IPS DF 6.9 (cell line): Measurements from ENCODE around the gene PRPH2.
A peak's percentile ranks its signal among the peaks of the same experiment; 100 is the strongest.
"Not testable (repeated sequence)": the region's sequence is repeated elsewhere in the genome, so short reads cannot be mapped to it uniquely, and the experiment has no call there.

Experiments
- DNase-seq: peaks from one replicate; pipeline ENCODE4 v3.0.0-alpha.2; 2013; ENCODE audit warnings: low read depth, low spot score
- H3K27ac ChIP-seq: one replicate; pipeline ENCODE4 v1.5.1; 2013; ENCODE audit warnings: low read length, control low read depth
- H3K27me3 ChIP-seq: 2 replicates; pipeline ENCODE4 v1.6.1; 2013; ENCODE audit warnings: mild to moderate bottlenecking, low read length; ENCODE audit not compliant: control insufficient read depth, insufficient read depth
- H3K36me3 ChIP-seq: 2 replicates; pipeline ENCODE4 v1.6.1; 2013; ENCODE audit warnings: low read length; ENCODE audit not compliant: control insufficient read depth, insufficient read depth
- H3K4me1 ChIP-seq: 2 replicates; pipeline ENCODE4 v1.6.1; 2013; ENCODE audit warnings: low read length; ENCODE audit not compliant: control insufficient read depth, insufficient read depth
- H3K4me3 ChIP-seq: 2 replicates; pipeline ENCODE4 v1.5.1; 2013; ENCODE audit warnings: mild to moderate bottlenecking, low read length
- H3K9me3 ChIP-seq: 2 replicates; pipeline ENCODE4 v1.6.1; 2013; ENCODE audit warnings: low read length, inconsistent platforms; ENCODE audit not compliant: control insufficient read depth, insufficient read depth
- WGBS: extraction: QIAGEN DNeasy Blood & Tissue Kit; methylation state at CpG from one replicate; pipeline ENCODE4 v1.1.7; 2013; ENCODE audit warnings: mixed read lengths, missing lambda C conversion rate; ENCODE audit not compliant: insufficient read length, insufficient coverage; 5-methylcytosine and 5-hydroxymethylcytosine counted together

Gene PRPH2

DNA sequence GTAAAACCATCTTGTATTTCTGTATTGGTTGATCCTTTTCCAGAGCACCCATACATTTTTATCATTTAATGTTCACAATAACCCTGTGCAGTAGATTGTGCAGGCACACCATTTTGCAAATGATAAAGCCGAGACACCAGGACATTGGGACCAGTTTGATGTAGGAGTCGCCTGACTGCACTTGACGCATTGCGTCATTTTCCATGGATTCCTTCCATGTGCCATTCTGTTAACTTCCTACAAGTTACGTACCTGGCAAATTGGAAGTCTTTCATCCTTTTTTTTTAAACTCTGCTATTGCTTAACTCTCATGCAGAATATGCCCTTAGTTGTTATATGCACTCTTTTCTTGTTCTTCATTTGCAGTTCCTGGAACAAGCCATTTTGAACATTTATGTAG, 43.0 kb downstream of the PRPH2 start:
- DNase-seq: no peak
- Histone ChIP-seq H3K36me3 (peaks cover 2% of the 10 kb centered on the region; the same call in 1 of the 2 replicates), H3K4me3 (no peak overlapping the region)

DNA sequence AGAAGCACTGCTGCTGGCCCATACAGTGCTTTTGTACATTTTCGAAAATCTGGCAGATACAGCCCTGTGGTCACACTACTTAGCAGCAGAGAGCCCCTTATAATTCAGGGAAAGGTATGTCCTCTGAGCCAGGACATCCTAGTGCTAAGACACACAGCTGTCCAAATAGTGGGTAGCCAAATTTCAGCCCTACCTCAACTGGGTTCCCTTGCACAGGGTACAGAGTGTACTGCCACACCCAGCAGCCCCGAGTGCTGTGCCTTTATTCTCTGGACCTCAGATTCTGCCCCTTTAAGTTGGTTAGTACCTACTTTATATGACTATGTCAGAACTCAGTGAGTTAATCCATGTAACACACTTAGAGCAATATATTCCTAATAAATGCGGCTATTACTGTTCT, 47.6 kb downstream of the PRPH2 start:
- DNase-seq: no peak
- no peak overlapping the region for H3K4me3 ChIP-seq
- no peaks in the 10 kb centered on the region for H3K27me3 ChIP-seq
- H3K27ac ChIP-seq: no peak overlapping the region
- H3K9me3 ChIP-seq: no peaks in the 10 kb centered on the region
- no peaks in the 10 kb centered on the region for H3K4me1 ChIP-seq
- no CpG with 5 or more reads among the region's 3 CpGs for WGBS
- peaks cover 5% of the 10 kb centered on the region; the same call in 1 of the 2 replicates for H3K36me3 ChIP-seq

More for the DNA sequence above, 43.0 kb downstream of the PRPH2 start:
- WGBS: no CpG with 5 or more reads among the region's 5 CpGs
- H3K4me1 ChIP-seq: no peaks in the 10 kb centered on the region
- H3K27me3 ChIP-seq: no peaks in the 10 kb centered on the region
- no peaks in the 10 kb centered on the region for H3K9me3 ChIP-seq
- no peak overlapping the region for H3K27ac ChIP-seq

DNA sequence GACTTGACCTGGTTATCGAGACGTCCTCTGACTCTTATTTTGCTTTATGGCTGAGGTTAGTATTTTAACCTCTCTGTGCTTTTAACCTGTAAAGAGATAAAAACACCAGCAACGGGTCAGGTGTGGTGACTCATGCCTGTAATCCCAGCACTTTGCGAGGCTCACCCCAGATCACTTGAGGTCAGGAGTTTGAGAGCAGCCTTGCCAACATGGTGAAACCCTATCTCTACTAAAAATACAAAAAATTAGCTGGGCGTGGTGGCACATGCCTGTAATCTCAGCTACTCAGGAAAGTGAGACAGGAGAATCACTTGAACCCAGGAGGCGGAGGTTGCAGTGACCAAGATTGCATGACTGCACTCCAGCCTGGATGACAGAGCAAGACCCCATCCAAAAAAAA, 48.0 kb downstream of the PRPH2 start:
- H3K27ac ChIP-seq, H3K27me3 ChIP-seq, DNase-seq, H3K9me3 ChIP-seq, H3K36me3 ChIP-seq, H3K4me1 ChIP-seq, H3K4me3 ChIP-seq: not testable (repeated sequence)
- no CpG with 5 or more reads among the region's 6 CpGs for WGBS

DNA sequence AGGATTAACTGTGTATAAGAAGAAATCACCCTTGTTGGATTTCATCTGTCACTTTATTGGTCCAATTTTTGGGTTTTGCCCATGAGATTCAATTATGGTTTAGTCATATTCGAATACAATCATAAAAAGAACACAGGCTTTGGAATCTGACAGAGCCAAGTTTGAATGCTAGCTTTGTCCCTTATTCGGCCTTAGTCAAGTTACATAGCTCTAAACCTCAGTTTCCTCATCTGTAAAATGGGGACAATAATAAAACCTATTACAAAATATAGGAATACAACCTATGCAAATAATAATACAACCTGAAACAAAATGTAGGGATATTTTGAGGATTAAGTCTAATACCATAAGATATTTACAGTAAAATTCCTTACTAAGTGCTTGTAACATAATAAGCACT, 57.7 kb downstream of the PRPH2 start:
- WGBS: no CpG with 5 or more reads among the region's 2 CpGs

DNA sequence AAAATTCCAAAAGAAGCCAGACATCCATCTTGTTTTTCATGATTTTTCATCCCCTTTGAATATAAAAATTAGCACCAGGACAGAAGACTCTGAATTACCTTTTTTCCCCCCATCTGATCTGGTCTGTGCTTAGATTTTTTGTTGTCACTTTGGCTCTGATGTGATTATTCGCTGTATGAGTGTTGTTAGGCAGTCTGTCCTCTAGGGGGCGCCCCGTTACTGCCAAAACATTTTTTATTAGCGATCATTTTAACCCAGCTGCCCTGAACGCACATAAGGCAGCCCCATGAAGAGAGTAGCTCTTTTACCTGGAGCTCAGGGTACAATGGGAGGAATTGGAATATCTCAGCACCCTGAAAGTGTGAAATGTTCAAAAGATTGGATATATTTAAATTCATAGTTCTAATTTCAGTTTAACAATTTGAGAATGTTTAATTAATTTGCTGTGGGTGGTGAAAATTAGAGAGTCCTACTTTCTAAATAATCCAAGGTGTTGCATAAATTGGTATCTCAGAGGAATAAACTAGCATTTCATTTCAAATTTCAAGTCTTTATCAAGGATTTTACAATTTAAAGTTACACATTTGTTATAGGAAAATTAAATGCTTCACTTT, 60.8 kb downstream of the PRPH2 start:
- H3K4me3 ChIP-seq: no peak overlapping the region
- DNase-seq: peak; percentile 41
- H3K4me1 ChIP-seq: no peaks in the 10 kb centered on the region
- no peaks in the 10 kb centered on the region for H3K27me3 ChIP-seq
- peaks cover 6% of the 10 kb centered on the region; the same call in 1 of the 2 replicates for H3K36me3 ChIP-seq
- H3K27ac ChIP-seq: no peak overlapping the region
- no peaks in the 10 kb centered on the region for H3K9me3 ChIP-seq
- no CpG with 5 or more reads among the region's 5 CpGs for WGBS

More for the DNA sequence above, 57.7 kb downstream of the PRPH2 start:
- no peaks in the 10 kb centered on the region for H3K4me1 ChIP-seq
- peaks cover 3% of the 10 kb centered on the region; the same call in 1 of the 2 replicates for H3K36me3 ChIP-seq
- H3K9me3 ChIP-seq: no peaks in the 10 kb centered on the region
- no peak overlapping the region for H3K27ac ChIP-seq
- no peak for DNase-seq
- no peak overlapping the region for H3K4me3 ChIP-seq
- no peaks in the 10 kb centered on the region for H3K27me3 ChIP-seq

DNA sequence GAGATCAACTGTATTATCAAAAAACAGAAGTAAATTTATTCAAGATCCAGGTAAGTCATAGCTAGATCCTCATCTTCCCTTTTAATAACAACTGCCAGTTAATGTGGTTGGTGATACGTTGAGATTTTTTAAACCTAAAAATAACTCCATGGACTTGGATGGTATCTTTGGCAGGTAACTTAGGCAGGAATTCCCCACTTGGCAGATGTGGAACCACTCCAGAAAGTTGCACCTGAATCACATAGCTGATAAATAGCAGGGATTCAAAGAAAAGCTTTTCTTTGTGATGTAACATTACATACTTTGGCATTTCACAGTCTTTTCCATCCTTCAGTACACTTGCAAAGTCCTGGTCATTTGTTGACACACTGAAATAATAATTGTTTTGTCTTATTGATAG, 62.6 kb downstream of the PRPH2 start:
- no peak overlapping the region for H3K4me3 ChIP-seq
- no peaks in the 10 kb centered on the region for H3K4me1 ChIP-seq
- H3K36me3 ChIP-seq: peaks cover 6% of the 10 kb centered on the region; the same call in 1 of the 2 replicates
- no CpG with 5 or more reads among the region's 1 CpG for WGBS
- H3K27ac ChIP-seq: no peak overlapping the region
- H3K27me3 ChIP-seq: no peaks in the 10 kb centered on the region
- DNase-seq: no peak
- H3K9me3 ChIP-seq: no peaks in the 10 kb centered on the region

DNA sequence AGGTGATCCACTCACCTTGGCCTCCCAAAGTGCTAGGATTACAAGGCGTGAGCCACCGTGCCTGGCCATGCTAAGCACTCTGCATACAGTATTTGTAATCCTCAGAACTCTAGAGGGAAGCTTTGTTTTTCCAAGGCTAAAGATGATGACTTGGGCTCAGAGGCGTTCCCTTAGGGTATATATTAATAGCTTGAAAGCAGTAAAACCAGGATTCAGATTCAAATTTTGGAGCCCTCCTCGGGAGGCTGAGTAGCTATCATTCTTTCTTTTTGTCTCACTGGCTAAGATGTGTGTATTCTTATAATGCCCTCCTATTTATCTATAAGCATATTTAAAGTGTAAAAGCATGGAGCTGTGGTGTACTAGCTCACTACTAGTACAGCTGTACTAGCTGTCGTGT, 68.5 kb downstream of the PRPH2 start:
- H3K36me3 ChIP-seq: peaks cover 2% of the 10 kb centered on the region; the same call in 1 of the 2 replicates
- no CpG with 5 or more reads among the region's 5 CpGs for WGBS
- H3K27me3 ChIP-seq: no peaks in the 10 kb centered on the region
- DNase-seq: no peak
- no peaks in the 10 kb centered on the region for H3K4me1 ChIP-seq
- no peak overlapping the region for H3K27ac ChIP-seq
- no peak overlapping the region for H3K4me3 ChIP-seq
- no peaks in the 10 kb centered on the region for H3K9me3 ChIP-seq

DNA sequence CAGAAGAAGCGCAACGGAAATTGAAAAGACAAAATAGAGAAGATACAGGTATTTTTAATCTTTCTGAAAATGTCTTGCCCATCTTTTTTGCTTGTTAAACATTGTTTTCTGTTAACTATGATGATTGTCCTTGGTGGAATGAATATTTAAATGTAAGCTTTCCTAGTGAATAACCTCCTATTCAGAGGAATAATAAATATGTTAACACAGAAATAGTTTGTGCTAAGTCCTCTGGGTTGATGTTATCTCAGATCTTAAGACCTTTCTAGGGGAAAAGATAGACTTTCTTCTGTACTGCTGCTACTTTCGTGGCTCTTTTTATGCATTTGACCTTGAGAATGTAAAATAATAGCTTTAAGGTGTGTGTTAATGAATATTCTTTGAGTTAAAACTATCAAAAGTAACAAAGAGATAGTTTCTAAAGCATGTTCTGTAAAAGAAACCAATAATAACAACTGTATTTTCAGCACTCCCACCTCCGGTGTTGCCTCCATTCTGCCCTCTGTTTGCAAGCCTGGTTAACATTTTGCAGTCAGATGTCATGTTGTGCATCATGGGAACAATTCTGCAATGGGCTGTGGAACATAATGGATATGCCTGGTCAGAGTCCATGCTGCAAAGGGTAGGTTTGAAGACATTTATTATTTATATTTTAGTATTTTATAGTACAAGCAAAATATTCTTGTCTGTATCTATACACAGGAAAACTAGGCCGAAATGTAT, 70.2 kb downstream of the PRPH2 start:
- Histone ChIP-seq H3K36me3 (peaks cover 2% of the 10 kb centered on the region; the same call in 1 of the 2 replicates), H3K4me1 (no peaks in the 10 kb centered on the region), H3K4me3 (no peak overlapping the region), H3K27me3 (no peaks in the 10 kb centered on the region), H3K27ac (no peak overlapping the region), H3K9me3 (no peaks in the 10 kb centered on the region)
- DNase-seq: no peak
- WGBS: no CpG with 5 or more reads among the region's 5 CpGs
